Middle frontal gyrus (tissue), 1 donor: ENCODE data around the gene TNRC6B.
A peak's percentile ranks its signal among the peaks of the same experiment; 100 is the strongest.
"Not testable (repeated sequence)": the region's sequence is repeated elsewhere in the genome, so short reads cannot be mapped to it uniquely, and the experiment has no call there.

Experiments
- DNase-seq: peaks from one replicate; pipeline ENCODE4 v3.0.0-alpha.2; 2015; ENCODE audit warnings: low spot score; ENCODE audit errors: extremely low spot score

TNRC6B gene

GRCh38 chr22:40289991-40290459, 112.3 kb downstream of the TNRC6B start:
- DNase-seq, result no peak

DNA sequence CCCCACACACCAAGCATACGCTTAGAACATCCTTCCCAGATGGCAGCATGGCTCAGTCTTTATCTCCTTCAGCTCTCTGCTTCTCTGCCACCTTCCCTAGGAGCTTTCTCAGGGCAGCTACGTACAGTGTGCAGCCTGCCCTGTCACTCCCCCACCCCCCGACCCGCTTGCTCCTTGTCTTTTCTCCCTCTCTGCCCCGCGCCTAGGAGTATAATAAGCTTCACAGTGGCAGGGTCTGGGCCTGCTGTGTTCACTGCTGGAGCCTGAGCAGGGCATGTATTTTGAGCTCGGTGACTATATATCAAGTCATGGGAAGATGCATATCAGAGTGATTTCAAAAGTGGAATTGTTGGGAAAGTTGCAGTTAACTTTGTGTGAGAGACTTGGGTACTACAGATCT, 112.8 kb downstream of the TNRC6B start:
- DNase-seq, result no peak

DNA sequence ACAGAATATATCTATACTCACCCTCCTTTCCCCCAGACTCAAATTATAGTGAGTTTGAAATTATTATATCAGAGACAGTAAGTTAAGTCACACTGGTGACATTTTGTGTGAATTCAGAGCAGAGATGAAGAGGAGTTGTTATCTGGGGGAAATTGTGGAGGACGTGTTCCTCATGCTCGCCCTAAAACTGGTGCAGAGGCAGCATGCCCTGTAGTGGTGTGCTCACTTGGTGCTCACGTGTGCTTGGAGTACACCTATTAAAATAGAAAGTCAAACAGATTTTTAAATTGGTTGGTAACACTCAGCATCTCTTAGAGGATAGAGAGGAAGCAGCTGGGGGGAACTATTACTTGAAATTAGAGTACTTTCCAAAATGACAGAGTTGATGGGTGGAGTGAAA, 117.0 kb downstream of the TNRC6B start:
- no peak for DNase-seq

DNA sequence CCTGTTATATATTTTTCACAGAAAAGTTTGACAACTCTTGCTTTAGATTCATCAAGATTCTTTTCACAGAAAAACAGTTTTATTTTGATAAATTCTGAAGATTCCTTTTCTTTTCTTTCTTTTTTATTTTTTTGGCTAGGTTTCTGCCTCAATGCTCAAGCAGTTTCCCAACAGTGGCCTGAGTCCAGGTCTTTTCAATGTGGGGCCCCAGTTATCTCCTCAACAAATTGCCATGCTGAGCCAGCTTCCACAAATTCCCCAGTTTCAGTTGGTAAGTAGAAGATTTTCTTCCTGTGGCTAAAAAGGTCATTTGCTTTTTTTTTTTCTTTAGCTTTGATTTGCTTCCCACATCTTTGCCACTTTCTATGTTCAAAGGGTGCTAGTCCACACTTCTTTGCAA, 122.6 kb downstream of the TNRC6B start:
- DNase-seq, result no peak

DNA sequence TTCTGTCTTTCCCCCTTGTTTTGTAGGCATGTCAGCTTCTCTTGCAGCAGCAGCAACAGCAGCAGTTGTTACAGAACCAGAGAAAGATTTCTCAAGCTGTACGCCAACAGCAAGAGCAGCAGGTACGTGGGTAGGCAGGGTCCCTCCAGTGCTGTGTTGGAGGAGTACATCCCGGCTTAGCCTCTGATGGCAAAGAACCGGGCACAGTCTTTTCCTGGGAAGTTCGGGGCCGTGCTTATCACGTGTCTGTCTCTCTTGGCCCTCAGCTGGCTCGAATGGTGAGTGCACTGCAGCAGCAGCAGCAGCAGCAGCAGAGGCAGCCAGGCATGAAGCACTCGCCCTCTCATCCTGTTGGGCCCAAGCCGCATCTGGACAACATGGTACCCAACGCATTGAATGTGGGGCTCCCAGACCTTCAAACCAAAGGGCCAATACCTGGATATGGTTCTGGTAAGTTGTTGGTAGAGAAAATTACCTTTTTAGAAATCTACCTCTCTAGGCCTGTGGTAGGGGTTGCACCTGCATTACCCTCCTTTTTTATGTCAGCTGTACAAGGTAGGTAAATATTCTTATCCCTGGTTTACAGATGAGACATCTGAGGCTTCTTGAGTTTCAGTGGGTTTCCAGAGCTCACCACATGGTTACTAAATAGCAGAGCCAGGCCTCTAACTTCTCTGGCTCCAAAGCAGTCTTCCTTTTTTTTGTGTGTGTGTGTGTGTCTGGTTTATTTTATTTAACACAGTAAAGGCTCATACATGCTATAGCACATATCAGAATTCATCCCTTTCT, 123.4 kb downstream of the TNRC6B start:
- peak; percentile 43 for DNase-seq

GRCh38 chr22:40302149-40302548, 124.4 kb downstream of the TNRC6B start:
- no peak for DNase-seq

DNA sequence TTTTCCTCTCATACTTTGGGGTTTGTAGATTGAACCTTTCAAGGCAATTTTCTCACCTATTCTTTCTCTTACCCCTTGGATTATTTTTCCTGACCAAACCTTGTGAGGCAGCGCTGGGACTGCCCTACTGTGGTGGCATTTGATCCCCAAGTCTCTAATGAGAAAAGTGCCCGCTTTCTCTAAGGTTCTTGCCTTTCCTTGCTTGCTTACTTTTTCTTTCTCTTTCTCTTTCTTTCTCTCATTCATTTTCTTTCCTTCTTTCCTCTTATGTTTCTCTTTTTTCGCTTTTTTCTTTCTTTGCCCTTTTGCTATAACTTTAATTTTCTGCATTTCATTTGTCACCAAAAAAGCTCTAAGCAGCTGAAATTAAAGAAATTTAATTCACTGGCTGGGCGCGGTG, 127.9 kb downstream of the TNRC6B start:
- DNase-seq, result no peak

- no peak for DNase-seq
Observed at GRCh38 chr22:40308999-40309573, 131.4 kb downstream of the TNRC6B start.

DNA sequence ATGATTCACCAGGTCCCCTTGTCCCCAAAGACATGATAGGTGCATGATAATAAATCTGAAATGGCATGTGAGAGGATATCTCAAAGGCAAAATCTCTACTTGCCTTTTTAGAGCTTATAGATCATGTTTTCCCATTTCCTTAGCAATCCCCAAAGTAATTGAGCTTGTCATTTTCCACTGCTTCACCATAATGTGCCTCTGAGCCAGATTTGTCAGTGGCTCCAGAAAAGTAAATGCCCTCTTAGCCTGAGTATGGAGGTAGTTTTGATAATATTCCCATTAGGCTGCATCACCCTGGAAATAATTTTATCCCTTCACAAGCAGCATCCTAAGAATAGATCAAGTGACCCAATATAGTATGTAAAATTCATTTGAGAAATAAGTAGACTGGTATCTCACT, 131.9 kb downstream of the TNRC6B start:
- DNase-seq, result no peak

DNA sequence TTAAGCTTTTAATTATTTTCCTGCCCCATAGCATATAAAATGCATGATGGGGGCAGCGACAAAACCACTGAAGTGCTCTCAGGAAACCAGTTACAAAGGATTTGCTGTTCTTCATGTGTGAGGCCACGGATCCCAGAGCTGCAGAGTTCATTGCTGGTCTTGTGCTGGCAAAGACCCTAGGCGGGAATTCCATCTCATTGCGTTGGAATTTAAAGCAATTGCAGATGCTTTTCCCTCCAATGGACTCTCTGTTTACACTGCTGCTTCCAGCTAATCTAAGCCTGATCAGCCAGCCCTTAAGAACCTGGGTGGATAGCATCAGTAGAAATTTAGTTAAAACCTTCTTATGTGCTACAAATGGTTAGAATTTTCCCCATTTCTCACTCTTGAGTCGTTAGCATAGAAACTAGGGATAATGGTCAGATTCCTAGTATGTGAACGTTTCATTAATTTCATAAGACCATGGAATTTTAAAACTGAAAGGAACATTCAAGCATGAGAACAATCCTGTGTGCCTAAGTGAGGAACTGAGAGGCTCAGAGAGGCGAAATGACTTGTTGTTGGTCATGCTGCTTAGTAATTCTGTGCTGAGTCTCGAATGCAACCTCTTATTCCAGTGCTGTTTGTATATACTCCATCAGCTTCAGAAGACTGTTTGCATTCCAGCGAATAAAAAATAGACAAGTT, 132.5 kb downstream of the TNRC6B start:
- no peak for DNase-seq

DNA sequence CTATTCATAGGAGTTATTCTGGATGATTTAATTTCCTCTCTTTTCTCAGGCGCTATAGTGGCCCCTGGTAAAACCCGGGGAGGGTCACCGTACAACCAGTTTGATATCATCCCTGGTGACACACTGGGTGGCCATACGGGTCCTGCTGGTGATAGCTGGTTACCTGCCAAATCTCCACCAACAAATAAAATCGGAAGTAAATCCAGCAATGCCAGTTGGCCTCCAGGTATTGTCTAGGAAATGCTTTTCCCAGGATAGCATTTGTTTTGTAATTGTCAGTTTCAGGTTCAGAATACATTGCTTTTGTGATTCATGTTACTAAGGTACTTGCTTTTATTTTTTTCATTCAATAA, 133.0 kb downstream of the TNRC6B start:
- no peak for DNase-seq

- not testable (repeated sequence) for DNase-seq
Observed at GRCh38 chr22:40311646-40312045, 133.9 kb downstream of the TNRC6B start.

GRCh38 chr22:40312050-40312449, 134.3 kb downstream of the TNRC6B start:
- DNase-seq, result no peak

GRCh38 chr22:40313007-40313406, 135.3 kb downstream of the TNRC6B start:
- no peak for DNase-seq

- DNase-seq, result no peak
Observed at GRCh38 chr22:40314041-40314440, 136.3 kb downstream of the TNRC6B start.

- DNase-seq, result no peak
Observed at GRCh38 chr22:40320687-40321086, 143.0 kb downstream of the TNRC6B start.

DNA sequence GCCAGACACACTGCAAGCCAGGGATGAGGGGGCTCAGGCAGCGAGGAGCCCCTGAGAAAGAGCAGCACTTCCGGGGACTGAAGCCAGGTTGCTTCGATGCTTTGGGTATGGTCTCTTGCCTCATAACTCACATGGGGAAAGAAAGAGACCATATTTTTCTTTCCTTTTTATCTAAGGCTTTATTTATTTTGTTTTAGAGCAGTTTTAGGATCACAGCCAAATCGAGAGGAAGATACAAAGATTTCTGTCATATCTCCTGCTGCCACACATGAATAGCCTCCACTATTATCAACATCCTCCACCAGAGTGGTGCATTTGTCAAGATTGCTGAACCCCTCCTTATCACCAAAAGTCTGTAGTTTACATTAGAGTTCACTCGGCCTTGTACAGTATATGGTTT, 144.3 kb downstream of the TNRC6B start:
- DNase-seq, result no peak

DNA sequence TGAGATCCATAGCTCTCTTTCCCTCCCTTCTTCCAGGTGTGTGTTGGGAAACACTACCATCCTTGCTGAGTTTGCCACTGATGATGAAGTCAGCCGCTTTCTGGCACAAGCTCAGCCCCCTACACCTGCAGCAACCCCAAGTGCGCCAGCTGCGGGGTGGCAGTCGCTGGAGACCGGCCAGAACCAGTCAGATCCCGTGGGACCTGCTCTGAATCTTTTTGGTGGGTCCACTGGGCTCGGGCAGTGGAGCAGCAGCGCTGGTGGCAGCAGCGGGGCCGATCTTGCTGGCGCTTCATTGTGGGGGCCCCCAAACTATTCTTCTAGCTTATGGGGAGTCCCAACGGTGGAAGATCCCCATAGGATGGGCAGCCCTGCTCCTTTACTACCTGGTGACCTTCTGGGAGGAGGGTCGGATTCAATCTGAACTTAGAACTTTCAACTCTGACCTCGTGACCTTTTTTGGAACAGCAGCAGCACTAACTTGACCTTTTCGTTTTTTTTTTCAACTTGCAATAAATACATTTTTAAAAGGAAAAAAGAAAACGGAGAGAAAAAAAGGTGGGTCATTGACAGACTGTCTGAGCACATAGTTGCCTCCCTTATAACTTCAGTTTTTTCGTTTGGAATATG, 145.2 kb downstream of the TNRC6B start:
- no peak for DNase-seq

DNA sequence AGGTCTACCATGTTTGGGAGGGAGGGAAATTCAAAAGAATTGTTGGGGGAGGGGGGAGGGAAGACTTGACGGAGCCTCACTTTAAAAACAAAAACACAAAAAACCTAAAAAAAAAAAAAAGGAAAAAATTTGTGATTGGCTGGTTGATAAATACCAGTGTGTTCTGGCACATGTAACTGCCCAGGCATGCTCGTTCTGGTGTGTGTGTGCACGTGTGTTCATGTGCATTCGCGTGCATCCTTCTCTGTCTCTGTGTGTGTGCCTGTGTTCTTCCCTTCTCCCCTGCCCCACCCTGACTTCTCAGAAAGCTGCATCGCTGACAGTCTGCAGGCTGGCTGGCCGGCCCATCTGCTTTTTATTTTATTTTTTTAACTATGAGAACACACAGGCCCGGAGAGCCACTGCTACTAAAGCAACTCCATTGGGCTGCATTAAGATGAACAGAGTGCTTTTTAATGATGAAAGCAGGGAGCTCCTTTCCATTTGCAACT, 146.0 kb downstream of the TNRC6B start:
- DNase-seq, result no peak

DNA sequence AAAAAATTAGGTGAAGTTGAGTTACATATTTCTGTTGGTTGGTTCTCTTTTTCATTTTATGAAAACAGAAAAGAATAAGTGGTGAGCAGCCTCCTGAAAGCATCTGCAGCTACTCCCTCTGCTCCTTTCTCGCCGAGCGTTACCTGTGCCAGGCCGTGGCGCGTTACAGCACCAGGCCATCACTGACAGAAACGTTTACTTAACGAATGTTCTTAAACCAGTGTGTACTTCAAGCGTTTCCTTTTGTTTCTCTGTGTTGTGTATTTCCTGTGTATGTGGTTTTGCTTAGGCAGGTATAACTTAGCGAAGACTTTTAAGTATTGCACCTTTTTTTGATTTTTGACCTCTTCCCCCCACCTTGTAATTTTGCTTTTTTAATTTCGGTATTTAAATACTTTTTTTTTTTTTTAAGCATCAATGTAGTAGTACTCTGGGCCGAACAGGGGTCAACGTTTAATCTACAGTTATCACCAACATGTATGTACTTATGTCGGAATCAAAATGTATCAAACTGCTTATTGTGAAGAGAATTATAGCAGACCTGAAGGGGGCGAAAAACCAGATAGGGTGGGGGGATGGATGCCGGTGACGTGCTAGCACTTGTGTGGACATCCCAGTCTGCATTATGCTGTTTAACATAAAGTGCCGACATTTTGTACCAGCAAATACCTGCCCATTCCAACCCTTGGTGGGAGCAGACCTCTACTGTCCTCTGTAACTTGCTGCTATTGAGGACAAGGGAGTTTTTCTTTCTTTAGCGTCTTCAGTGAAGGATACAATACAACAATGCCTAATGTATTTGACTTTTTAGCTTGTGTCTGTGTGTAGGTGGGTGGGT, 147.0 kb downstream of the TNRC6B start:
- DNase-seq, result no peak

DNA sequence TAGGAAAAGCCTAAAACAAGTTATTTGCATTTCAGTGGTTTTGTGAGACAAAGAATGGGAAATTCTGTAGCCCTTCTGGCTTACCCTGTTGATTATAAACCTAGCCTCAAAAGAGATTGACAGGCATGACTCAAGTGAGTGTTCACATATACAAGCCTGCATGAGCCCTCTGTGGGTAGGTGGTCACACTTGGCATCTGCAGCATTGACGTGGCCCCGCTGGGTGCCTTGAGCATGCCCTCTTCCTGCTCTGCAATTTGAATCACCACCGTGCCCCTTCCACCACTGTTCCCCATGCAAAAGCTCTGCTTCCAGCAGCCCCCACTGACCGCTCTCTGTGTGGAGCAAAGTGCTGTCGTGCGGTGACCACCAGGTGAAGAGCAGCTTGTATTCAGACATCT, 147.6 kb downstream of the TNRC6B start:
- DNase-seq, result no peak
